Psoas muscle (tissue), 8 donors: ENCODE results near the gene KRTAP29-1. TPM values are rescaled to one million over a fixed set of nuclear protein-coding genes. Genes with fewer than 3 reads are reported as not detected.

Experiments used
- ATAC-seq, 4 donors: fragments of 200-7000 bp; cut with Tn5 transposase; one replicate each; pipeline ENCODE4 v1.9.1; 2020; ENCODE audit warnings: moderate library complexity in 3 of 4, mild to moderate bottlenecking in 2 of 4
- DNase-seq, 2 donors: peaks; one replicate each; pipeline ENCODE4 v3.0.0-alpha.2; 2020
- H3K27ac ChIP-seq: fragments of 200-600 bp; one replicate; pipeline ENCODE4 v1.8.0; 2022
- H3K27me3 ChIP-seq, 3 donors: fragments of 200-600 bp in 1 of 3; one replicate each; pipeline versions ENCODE4 v1.6.1 to v1.8.0; 2013 to 2022; ENCODE audit warnings: low read length in 2 of 3, mild to moderate bottlenecking in 2 of 3, moderate library complexity in 1 of 3; ENCODE audit not compliant: insufficient read depth in 3 of 3
- H3K36me3 ChIP-seq, 2 donors: fragments of 200-600 bp in 1 of 2; one replicate each; pipeline versions ENCODE4 v1.6.1 to v1.8.0; 2013 to 2022; ENCODE audit warnings: low read depth in 1 of 2, mild to moderate bottlenecking in 1 of 2, moderate library complexity in 1 of 2; ENCODE audit not compliant: insufficient read depth in 1 of 2
- H3K4me1 ChIP-seq: fragments of 200-600 bp; one replicate; pipeline ENCODE4 v1.8.0; 2022
- H3K4me3 ChIP-seq: fragments of 200-600 bp; one replicate; pipeline ENCODE4 v1.8.0; 2022; ENCODE audit warnings: mild to moderate bottlenecking
- H3K9me3 ChIP-seq: fragments of 200-600 bp; one replicate; pipeline ENCODE4 v1.8.0; 2022
- WGBS, 3 donors: extraction: QIAGEN DNeasy Blood & Tissue Kit; methylation state at CpG; one replicate each; pipeline versions ENCODE4 v1.1.6 to v1.1.7; 2013; 5-methylcytosine and 5-hydroxymethylcytosine counted together
- intact Hi-C, 2 donors: fragments of 100-400 bp; cut with DNase I; formaldehyde crosslinking; loops; one replicate each; pipeline versions ENCODE4 v1.11.0 to v1.14.2; 2022
- polyA plus RNA-seq, 3 donors: library from polyadenylated mRNA; stranded (reverse); fragments of 200-250 nt; gene quantifications; one replicate each; pipeline ENCODE4 v1.2.3, GENCODE V29; 2013
- total RNA-seq, 4 donors: library from RNA; stranded (reverse); fragmentation: NEBNext Ultra II Directional in 2 of 4; extraction: Animal tissue kit (Norgen Biotek cat#: 25700) in 2 of 4; gene quantifications; one replicate each; pipeline versions ENCODE4 v1.2.1 to v1.2.4, GENCODE V29; 2021 to 2023
- TF ChIP-seq, protein P1 (sequence below): fragments of 200-600 bp; IDR thresholded peaks from one replicate; pipeline ENCODE4 v1.8.0; 2022; ENCODE audit warnings: antibody characterized with exemption
- donor health status: healthy with polysubstance abuse.
- donor health status: DM: no; HTN: no; CAD: no; lungs with moderate emphysema.
- donor health status: Bipolar disorder and iron deficiency.
- donor health status: healthy.
- donor health status: DM: yes; HTN: yes; CAD: no.
- donor health status: DM: no; HTN: no; CAD: no.
- donor health status: DM: no; HTN: no; CAD: no.
- donor health status: DM: yes; HTN: yes; CAD: no.

The KRTAP29-1 gene
- total and polyA plus RNA-seq, 7 donors: not detected

DNA sequence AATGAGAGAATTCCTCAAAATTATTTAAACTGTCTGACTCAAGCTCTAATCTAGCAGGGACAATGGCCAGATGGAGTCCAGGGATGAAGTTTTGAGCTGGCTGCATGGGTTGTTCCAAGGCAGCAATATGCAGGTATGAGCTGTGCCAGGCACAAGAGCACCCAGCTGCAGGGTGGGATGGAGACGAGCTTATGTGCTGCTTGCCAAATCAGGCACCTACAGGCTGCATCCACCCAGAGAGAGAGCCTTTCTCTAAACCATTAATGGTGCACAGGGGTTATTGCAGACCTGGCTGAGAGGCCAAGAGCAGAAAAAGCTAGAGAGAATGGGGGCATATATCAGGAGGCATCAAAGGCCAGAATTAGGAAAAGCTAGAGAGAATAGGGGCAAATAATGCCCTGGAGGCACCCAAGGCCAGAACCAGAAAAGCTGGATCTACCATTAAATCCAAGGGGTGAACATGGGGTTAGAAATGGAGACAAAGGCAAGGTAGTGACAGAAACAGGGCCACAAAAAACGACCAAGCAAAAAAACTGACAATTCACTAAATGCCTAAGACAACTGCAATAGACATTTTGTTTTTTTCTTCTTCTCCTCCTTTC lies 37.0 kb upstream of the KRTAP29-1 start:
- ATAC-seq (no peak), DNase-seq (no peak)
- Histone ChIP-seq H3K27ac (no peak overlapping the region), H3K36me3 (no peaks in the 10 kb centered on the region), H3K27me3 (no peaks in the 10 kb centered on the region), H3K4me3 (no peak overlapping the region), H3K9me3 (no peaks in the 10 kb centered on the region), H3K4me1 (no peaks in the 10 kb centered on the region)
- TF ChIP-seq, protein P1, sequence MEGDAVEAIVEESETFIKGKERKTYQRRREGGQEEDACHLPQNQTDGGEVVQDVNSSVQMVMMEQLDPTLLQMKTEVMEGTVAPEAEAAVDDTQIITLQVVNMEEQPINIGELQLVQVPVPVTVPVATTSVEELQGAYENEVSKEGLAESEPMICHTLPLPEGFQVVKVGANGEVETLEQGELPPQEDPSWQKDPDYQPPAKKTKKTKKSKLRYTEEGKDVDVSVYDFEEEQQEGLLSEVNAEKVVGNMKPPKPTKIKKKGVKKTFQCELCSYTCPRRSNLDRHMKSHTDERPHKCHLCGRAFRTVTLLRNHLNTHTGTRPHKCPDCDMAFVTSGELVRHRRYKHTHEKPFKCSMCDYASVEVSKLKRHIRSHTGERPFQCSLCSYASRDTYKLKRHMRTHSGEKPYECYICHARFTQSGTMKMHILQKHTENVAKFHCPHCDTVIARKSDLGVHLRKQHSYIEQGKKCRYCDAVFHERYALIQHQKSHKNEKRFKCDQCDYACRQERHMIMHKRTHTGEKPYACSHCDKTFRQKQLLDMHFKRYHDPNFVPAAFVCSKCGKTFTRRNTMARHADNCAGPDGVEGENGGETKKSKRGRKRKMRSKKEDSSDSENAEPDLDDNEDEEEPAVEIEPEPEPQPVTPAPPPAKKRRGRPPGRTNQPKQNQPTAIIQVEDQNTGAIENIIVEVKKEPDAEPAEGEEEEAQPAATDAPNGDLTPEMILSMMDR: no peak
- WGBS, 3 donors: 44 to 65% (median 57%) methylated on average over 2 of the region's 2 CpGs
- intact Hi-C loops: no loop called here

DNA sequence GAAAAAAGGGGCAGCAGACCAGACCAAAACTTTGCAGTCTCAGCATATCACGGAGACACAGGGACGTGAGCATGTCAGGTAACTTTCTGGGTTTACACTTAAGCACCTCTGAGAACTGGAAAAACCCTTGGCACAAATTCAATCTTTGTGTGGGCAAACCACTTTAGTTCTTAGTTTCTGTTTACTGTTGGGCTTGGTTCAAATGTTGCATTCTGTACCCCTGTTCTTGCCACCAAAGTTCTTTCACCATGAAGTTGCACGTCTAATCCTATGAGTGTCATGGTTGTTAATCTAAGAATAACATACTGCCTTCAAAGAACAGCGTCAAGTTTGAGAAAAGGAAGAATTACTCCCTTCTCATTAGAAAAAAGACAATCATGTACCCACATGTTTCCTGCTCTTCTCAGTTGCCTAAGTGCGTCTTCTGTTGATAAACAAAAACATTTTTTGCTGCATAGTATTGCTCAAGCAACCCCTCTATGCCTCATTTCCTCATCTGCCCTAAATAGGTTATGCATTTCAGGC lies 36.4 kb upstream of the KRTAP29-1 start:
- Histone ChIP-seq H3K9me3 (no peaks in the 10 kb centered on the region), H3K36me3 (no peaks in the 10 kb centered on the region), H3K4me3 (no peak overlapping the region), H3K27ac (no peak overlapping the region), H3K4me1 (no peaks in the 10 kb centered on the region), H3K27me3 (no peaks in the 10 kb centered on the region)
- TF ChIP-seq, protein P1: no peak
- intact Hi-C loops: no loop called here
- DNase-seq (no peak), ATAC-seq (no peak)
- WGBS, 3 donors: 48 to 60% (median 53%) methylated on average over 5 of the region's 5 CpGs

GRCh38 chr17:41335747-41336146 lies 33.1 kb upstream of the KRTAP29-1 start:
- Histone ChIP-seq H3K36me3 (no peaks in the 10 kb centered on the region), H3K4me3 (no peak overlapping the region), H3K27me3 (no peaks in the 10 kb centered on the region), H3K9me3 (no peaks in the 10 kb centered on the region), H3K4me1 (no peaks in the 10 kb centered on the region), H3K27ac (no peak overlapping the region)
- DNase-seq (no peak), ATAC-seq (no peak)
- TF ChIP-seq, protein P1: no peak
- intact Hi-C loops: no loop called here
- 93 to 100% (median 93%) methylated on average over 1 of the region's 1 CpG for WGBS, 3 donors

GRCh38 chr17:41334385-41335305 lies 32.0 kb upstream of the KRTAP29-1 start:
- WGBS, 3 donors: 69 to 83% (median 71%) methylated on average over 6 of the region's 6 CpGs
- H3K4me3 ChIP-seq: no peak overlapping the region
- intact Hi-C loops: no loop called here
- H3K27me3 ChIP-seq: no peaks in the 10 kb centered on the region
- DNase-seq (no peak), ATAC-seq (no peak)
- TF ChIP-seq, protein P1: no peak
- H3K9me3 ChIP-seq: no peaks in the 10 kb centered on the region
- no peaks in the 10 kb centered on the region for H3K36me3 ChIP-seq
- H3K27ac ChIP-seq: no peak overlapping the region
- H3K4me1 ChIP-seq: no peaks in the 10 kb centered on the region
